ENCODE data around the gene PPP1R1C.
"Not testable (repeated sequence)": the region's sequence is repeated elsewhere in the genome, so short reads cannot be mapped to it uniquely, and the experiment has no call there.

DNA sequence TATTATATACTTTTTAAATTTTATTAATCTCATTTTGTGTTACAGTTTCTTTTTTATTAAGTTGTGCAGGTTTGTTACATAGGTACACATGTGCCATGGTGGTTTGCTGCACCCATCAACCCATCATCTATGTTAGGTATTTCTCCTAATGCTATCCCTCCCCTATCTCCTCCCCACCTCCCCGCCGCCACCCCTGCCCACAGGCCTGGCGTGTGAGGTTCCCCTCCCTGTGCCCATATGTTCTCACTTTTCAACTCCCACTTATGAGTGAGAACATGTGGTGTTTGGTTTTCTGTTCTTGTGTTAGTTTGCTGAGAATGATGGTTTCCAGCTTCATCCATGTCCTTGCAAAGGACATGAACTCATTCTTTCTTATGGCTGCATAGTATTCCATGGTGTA lies 29.8 kb upstream of the PPP1R1C start:
- TF ChIP-seq, protein P1, sequence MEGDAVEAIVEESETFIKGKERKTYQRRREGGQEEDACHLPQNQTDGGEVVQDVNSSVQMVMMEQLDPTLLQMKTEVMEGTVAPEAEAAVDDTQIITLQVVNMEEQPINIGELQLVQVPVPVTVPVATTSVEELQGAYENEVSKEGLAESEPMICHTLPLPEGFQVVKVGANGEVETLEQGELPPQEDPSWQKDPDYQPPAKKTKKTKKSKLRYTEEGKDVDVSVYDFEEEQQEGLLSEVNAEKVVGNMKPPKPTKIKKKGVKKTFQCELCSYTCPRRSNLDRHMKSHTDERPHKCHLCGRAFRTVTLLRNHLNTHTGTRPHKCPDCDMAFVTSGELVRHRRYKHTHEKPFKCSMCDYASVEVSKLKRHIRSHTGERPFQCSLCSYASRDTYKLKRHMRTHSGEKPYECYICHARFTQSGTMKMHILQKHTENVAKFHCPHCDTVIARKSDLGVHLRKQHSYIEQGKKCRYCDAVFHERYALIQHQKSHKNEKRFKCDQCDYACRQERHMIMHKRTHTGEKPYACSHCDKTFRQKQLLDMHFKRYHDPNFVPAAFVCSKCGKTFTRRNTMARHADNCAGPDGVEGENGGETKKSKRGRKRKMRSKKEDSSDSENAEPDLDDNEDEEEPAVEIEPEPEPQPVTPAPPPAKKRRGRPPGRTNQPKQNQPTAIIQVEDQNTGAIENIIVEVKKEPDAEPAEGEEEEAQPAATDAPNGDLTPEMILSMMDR (IDR thresholded peaks at IDR 0.05; ENCODE audit: insufficient read depth, low read depth, low read length) = not testable (repeated sequence)
- not testable (repeated sequence) for TF ChIP-seq EZH2 (IDR thresholded peaks at IDR 0.05; ENCODE audit: insufficient read depth, low read length)
